HG02938 (cell line): ENCODE results near the gene GNAI3.

ENCODE experiments used
- ATAC-seq: cut with Tn5 transposase; IDR thresholded peaks from one replicate; pipeline ENCODE4 v1.9.1; 2021; ENCODE audit warnings: mild to moderate bottlenecking, moderate library complexity; ENCODE audit not compliant: unreplicated experiment

Gene GNAI3

GRCh38 chr1:109592916-109593315 is 44.5 kb downstream of the GNAI3 start:
- no peak for ATAC-seq

DNA sequence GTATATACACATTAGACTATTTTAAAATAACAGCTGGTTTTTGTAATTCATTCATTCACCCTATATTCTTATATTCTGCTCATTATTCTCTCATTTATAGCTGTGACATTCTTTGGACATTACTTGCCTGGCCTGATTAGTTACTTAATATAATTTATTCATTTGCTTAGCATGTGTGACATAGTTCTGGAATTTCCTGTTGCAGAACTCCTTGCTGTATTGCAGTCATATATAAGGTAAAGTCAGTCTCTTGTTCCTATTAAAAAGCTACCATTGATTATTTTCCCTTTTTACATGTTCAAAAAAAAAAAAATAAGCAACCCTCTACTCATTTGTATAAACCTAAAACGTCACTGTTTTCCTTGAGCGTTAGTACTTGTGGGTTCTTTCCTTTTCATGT is 47.1 kb downstream of the GNAI3 start:
- no peak for ATAC-seq

DNA sequence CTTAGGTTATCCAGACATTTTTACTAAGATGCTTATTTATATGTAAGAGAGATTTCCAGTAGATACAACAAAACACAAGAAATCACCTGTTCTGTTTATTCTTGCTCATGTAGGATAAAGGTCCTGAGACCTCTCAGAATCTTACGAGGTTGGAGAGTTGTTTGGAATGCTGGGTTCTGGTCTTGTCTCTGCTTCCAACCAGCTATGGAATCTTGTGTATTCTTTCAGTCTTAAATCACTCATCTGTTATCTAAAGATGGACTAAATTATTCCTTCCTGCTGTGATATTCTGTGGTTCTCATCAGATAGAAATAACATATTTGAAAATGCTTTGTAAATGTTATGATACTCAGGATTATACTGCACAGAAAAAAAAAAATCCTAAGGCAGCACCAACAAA is 49.7 kb downstream of the GNAI3 start:
- ATAC-seq: no peak

DNA sequence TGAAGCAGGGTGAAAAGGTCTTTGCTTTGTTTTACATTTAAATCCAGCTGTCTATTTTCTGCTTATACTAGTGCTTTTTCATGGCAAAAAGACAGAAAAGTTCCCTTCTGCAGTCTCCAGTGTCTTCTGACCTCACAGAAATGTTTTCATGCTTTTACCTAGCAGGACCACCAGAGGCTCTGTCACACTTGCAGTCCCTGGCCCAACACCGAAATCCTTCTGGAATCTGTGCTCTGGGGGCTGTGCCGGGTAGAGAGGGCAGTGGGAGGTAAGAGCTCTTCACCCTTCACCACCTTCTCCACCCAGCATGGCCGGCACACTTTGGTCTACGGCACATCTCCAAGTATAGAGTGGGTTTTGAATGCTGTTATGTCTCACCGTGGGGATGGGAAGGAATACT is 50.2 kb downstream of the GNAI3 start:
- ATAC-seq: no peak

DNA sequence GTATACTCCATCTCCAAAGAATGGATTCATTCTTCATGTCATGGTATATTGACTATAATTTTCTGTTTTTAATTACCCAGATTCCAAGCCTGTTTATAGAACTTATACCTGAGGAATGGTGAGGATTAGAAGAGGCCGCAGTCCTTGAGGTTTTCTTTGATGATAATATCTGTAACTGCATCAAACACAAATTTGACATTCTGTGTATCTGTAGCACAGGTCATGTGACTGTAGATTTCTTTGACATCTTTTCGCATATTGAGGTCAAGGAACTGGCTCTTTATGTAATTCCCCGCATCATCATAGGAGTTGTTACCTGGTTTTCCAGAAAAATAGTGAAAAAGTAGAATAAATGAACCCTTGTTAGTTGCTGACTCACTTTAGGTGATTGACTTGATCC is 54.8 kb downstream of the GNAI3 start:
- ATAC-seq: no peak

- no peak for ATAC-seq
These were observed 57.0 kb downstream of the GNAI3 start for GRCh38 chr1:109605381-109605780.

GRCh38 chr1:109609881-109610280 is 61.5 kb downstream of the GNAI3 start:
- ATAC-seq: no peak

DNA sequence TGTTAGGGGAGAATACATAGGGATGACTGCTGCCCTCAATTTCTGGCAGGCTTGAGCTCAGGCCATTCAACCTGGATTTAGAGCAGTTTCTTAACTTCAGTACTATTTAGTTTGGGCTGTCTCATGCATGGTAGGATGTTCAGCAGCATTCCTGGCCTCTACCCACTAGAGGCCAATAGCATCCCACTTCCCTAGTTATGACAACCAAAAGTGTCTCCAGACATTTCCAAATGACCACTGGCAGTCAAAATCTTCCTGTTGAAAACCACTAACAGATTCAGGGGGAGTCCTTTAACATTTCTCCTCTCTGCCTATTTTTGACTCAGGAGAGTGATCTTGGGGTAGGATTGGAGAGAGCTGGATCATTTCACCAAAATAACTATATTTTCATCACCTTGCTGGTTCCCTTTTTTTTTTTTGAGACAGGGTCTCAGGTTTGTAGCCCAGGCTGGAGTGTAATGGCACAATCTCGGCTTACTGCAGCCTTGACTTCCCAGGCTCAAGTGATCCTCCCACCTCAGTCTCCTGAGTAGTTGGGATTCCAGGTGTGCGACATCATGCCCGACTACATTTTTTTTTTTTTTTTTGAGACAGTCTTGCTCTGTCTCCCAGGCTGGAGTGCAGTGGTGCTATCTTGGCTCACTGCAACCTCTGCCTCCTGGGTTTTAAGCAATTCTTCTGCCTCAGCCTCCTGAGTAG is 62.3 kb downstream of the GNAI3 start:
- no peak for ATAC-seq

GRCh38 chr1:109611308-109611990 is 63.0 kb downstream of the GNAI3 start:
- ATAC-seq: no peak

- ATAC-seq: no peak
These were observed 65.1 kb downstream of the GNAI3 start for GRCh38 chr1:109613361-109614147.

DNA sequence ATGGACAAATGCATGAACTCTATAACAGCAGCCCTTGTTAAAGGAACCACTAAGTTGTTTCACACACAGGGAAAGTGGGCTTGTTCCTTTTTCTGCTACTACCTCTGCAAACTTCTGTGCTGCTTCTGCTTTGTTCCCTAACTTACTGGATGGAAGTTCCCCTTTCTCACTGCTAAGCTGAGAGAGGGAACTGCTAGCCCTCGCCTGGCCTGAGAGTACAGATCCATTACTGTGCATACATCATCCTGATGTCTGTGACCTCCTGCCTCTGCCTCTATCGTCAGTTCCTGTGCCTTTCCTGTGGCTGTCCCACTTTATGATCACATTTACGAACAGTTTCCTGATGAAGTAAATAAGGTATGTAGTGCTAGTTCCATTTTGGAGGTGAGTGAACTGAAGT is 67.5 kb downstream of the GNAI3 start:
- no peak for ATAC-seq

DNA sequence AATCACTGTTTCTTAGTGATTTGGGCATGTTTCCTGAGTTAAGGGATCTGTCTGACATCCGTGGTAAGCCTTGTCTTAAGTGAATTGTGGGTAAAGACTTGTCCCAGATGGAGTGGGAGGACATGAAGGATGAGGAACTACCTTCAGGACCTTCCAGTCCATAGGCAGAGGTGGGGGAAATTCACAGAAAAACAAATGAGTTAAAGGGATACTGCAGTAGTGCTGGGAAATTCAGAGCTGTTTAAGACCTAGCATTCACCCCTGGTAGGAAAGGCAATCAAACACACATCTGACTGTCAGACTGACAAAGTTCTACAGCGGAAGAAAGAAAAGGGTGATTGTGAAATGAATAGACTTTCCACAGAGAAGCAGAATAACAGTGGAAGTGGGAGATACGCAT is 68.0 kb downstream of the GNAI3 start:
- no peak for ATAC-seq

DNA sequence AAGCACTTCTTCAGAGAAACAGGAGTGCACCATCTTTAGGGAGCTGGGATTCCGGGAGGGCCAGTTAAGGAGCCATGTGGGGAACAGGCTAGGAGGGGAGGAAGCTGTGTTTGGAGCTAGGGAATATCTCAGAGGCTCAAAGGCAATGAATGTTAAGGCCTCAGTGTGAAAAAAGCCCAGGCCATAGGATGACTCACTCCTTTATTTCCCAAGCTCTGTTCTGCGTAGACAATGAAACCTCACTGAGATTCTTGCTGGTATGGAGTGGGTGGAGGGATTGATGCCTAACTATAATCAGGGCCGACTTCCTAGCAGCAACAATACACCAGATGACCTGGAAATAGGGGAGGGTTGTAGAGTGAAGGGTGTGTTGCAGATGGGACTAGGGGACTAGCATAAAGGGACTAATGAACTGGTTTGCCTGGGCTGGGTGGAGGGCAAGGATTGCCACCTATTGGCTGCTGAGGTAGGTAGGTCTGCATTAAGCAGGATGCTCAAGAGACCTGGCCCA is 68.9 kb downstream of the GNAI3 start:
- ATAC-seq: no peak

GRCh38 chr1:109618661-109619575 is 70.5 kb downstream of the GNAI3 start:
- no peak for ATAC-seq

DNA sequence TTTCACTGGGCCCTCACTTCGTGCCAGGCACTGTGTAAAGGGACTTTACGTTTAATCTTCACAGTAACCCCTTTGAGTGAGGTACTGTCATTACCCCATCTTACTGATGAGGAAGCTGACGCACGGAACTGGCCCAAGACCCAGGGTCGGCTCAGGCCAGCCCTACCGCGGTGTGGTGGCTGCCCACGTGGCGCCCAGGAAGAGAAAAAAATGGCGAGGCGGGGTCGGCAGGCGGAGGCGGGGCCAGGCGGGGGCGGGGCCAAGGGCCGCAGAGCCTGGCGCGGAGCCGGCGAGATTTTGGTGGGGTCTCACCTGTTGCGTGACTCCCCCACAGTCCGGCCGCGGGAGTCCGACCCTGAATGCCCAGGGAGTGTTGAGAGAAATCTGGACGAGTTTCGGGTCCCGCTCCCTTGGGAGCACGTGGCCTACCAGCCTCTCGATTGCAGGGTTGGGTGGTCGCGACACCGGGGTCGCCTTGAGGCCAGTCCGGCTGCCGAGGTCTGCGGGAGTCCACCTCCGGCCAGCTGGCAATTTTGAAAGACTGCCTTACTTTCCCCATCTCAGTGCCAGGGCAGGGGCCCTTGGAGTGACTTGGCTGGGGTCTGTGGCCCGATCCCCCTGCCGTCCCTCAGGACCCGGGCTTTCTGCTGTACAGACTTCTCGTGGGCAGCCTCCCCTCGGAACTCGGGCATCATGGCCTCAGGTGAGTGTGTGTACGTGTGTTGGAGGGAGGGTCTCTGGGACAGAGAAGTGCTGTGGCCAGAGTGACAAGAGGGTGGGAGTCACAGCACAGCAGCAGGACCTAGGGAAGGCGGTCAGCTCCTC is 71.4 kb downstream of the GNAI3 start, which contains the start of the genes AMPD2 and GNAT2:
Gene AMPD2 (plus strand): TSS at position 262 of the 825 bp plus-strand sequence. CDS start 1,339 bp downstream, outside the sequence.
Gene GNAT2 (minus strand): TSS at position 41 of the 825 bp plus-strand sequence. CDS start 6,746 bp downstream, outside the sequence.
- peak; percentile 44 for ATAC-seq

GRCh38 chr1:109620401-109620791 is 72.0 kb downstream of the GNAI3 start:
- no peak for ATAC-seq

GRCh38 chr1:109620841-109621286 is 72.4 kb downstream of the GNAI3 start:
- ATAC-seq: peak; percentile 61

DNA sequence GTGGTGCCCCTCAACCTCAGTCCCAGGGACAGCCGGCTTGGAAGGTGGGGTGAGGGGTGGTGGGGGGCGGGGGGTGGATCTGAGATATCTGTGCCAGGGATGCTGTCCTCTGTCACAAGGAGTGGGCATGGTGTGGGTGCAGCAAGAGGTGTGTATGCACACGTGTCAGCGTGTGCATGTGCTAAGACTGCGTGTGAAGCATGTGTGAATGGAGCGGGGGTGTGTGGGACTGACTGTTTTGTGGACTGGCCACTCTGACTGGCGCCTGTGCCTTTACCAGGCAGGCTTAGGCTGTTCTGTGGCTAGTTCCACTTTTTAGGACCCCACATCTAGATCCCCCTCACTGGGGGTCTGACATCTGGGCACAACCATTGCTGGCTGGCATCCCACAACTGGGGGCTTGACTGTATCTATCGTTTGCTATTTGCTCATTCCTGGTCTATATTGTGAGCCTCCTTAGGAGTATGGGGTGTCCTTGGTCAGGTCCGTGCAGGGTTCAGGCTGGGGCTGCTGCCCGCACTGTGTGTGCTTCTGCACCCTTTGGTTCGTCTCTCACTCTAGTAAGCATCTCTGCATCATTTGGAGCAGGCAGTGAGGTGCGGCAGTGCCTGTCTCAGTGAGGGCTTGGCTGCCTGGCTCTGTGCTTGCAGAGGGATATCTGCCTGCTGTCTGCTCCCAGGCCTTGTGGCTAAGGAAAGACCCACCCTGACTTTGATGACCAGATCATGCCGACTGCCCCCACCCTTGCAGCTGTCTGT is 73.1 kb downstream of the GNAI3 start:
- ATAC-seq: no peak
